Measurements from ENCODE around the gene FHOD3.
A peak's percentile ranks its signal among the peaks of the same experiment; 100 is the strongest.

The FHOD3 gene

DNA sequence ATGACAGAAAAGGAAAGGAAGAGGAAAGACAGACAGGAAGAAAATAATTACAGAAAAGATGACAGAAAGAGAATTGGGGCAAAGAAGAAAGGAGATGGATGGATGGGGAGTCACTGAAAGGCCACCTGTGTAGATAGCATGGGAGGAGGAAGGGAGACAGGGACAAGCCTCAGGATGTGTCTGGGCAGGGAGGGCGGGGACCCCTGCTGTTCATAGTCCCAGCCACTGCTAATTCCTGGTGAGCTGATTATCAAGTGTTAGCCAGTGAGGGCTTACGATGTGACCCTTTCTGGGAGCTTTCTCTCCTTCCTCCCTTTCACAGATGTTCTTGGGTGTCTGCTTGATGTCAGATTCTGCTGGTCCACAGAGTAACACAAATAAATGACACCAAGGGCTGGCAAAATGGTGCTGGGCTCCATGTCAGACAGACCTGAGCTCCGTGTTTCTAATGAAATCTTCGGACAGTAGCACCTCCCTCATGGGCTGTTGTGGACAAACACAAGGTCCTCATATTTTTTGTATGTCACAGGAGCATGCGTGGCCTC, 13.6 kb downstream of the FHOD3 start:
- TF ChIP-seq, protein P1, sequence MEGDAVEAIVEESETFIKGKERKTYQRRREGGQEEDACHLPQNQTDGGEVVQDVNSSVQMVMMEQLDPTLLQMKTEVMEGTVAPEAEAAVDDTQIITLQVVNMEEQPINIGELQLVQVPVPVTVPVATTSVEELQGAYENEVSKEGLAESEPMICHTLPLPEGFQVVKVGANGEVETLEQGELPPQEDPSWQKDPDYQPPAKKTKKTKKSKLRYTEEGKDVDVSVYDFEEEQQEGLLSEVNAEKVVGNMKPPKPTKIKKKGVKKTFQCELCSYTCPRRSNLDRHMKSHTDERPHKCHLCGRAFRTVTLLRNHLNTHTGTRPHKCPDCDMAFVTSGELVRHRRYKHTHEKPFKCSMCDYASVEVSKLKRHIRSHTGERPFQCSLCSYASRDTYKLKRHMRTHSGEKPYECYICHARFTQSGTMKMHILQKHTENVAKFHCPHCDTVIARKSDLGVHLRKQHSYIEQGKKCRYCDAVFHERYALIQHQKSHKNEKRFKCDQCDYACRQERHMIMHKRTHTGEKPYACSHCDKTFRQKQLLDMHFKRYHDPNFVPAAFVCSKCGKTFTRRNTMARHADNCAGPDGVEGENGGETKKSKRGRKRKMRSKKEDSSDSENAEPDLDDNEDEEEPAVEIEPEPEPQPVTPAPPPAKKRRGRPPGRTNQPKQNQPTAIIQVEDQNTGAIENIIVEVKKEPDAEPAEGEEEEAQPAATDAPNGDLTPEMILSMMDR (IDR thresholded peaks at IDR 0.05; ENCODE audit: low read depth, low read length) = no peak
- no peak overlapping the region for H3K4me3 ChIP-seq (ENCODE audit: low read depth, low read length)
- DNase-seq (ENCODE audit: low read depth) = no peak

- TF ChIP-seq, protein P1 (IDR thresholded peaks at IDR 0.05; ENCODE audit: low read depth, low read length) = no peak
- no peak for TF ChIP-seq POLR2A (IDR thresholded peaks at IDR 0.05; ENCODE audit: extremely low read depth, insufficient read length)
- no peak for TF ChIP-seq MYC (IDR thresholded peaks at IDR 0.05; ENCODE audit: low read depth, low read length)
- TF ChIP-seq, protein P2, sequence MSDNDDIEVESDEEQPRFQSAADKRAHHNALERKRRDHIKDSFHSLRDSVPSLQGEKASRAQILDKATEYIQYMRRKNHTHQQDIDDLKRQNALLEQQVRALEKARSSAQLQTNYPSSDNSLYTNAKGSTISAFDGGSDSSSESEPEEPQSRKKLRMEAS (IDR thresholded peaks at IDR 0.05; ENCODE audit: low read depth, low read length) = no peak
- no peak for DNase-seq (ENCODE audit: low read depth)
- no peak overlapping the region for H3K4me3 ChIP-seq (ENCODE audit: low read depth, low read length)
These were observed 15.4 kb downstream of the FHOD3 start for GRCh38 chr18:36312806-36313395.

DNA sequence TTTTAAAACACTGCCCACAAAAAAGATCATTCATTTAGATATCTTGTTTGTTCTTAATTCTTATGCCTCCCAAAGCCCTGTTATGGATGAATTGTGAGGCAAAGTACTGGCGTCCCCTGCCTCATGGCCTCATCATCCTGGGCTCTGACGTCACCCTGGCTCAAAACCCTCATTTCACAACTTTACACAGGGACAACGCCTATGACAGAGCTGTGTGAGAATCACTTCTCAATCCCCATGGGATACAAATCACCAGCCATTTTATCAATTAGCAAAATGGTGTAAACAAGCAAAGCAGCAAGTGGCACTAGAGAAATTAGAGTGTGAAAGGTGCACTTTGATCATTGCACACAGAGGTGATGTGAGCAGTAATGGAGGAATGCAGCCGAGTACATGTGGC, 16.6 kb downstream of the FHOD3 start:
- peak; percentile 16 for DNase-seq (ENCODE audit: low read depth)
- no peak overlapping the region for H3K4me3 ChIP-seq (ENCODE audit: low read depth, low read length)
- TF ChIP-seq, protein P2 (IDR thresholded peaks at IDR 0.05; ENCODE audit: low read depth, low read length) = no peak
- TF ChIP-seq POLR2A (IDR thresholded peaks at IDR 0.05; ENCODE audit: extremely low read depth, insufficient read length) = no peak
- TF ChIP-seq, protein P1 (IDR thresholded peaks at IDR 0.05; ENCODE audit: low read depth, low read length) = no peak
- TF ChIP-seq MYC (IDR thresholded peaks at IDR 0.05; ENCODE audit: low read depth, low read length) = no peak

DNA sequence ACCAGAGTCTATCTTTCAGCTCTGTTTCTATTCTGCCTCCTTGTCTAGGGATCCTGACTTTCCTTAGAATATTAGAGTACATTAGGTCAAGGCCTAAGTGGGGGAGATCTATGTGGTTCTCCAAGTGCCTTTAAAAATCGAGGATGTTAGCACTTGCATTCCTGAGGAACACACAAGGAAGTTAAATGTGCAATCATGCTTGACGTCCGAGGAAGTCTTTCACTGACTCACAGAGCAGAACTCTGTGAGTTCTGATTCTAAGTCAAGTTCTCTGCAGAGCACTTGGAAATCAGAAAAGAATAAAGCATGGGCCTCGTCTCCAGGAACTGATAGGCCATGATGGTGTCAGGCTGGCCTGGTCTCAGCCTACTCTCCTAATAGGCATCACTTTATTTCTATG, 17.2 kb downstream of the FHOD3 start:
- TF ChIP-seq POLR2A (IDR thresholded peaks at IDR 0.05; ENCODE audit: extremely low read depth, insufficient read length) (no peak), MYC (IDR thresholded peaks at IDR 0.05; ENCODE audit: low read depth, low read length) (no peak)
- TF ChIP-seq, protein P2 (IDR thresholded peaks at IDR 0.05; ENCODE audit: low read depth, low read length) = no peak
- TF ChIP-seq, protein P1 (IDR thresholded peaks at IDR 0.05; ENCODE audit: low read depth, low read length) = no peak
- DNase-seq (ENCODE audit: low read depth) = no peak
- no peak overlapping the region for H3K4me3 ChIP-seq (ENCODE audit: low read depth, low read length)

- H3K4me3 ChIP-seq (ENCODE audit: low read depth, low read length) = no peak overlapping the region
- no peak for DNase-seq (ENCODE audit: low read depth)
- TF ChIP-seq POLR2A (IDR thresholded peaks at IDR 0.05; ENCODE audit: extremely low read depth, insufficient read length) (no peak), MYC (IDR thresholded peaks at IDR 0.05; ENCODE audit: low read depth, low read length) (no peak)
- TF ChIP-seq, protein P1 (IDR thresholded peaks at IDR 0.05; ENCODE audit: low read depth, low read length) = no peak
- TF ChIP-seq, protein P2 (IDR thresholded peaks at IDR 0.05; ENCODE audit: low read depth, low read length) = no peak
These were observed 18.2 kb downstream of the FHOD3 start for GRCh38 chr18:36315736-36316135.

GRCh38 chr18:36316246-36316645, 18.7 kb downstream of the FHOD3 start:
- no peak overlapping the region for H3K4me3 ChIP-seq (ENCODE audit: low read depth, low read length)
- no peak for DNase-seq (ENCODE audit: low read depth)
- TF ChIP-seq, protein P1 (IDR thresholded peaks at IDR 0.05; ENCODE audit: low read depth, low read length) = no peak
- TF ChIP-seq, protein P2 (IDR thresholded peaks at IDR 0.05; ENCODE audit: low read depth, low read length) = no peak
- no peak for TF ChIP-seq POLR2A (IDR thresholded peaks at IDR 0.05; ENCODE audit: extremely low read depth, insufficient read length)
- no peak for TF ChIP-seq MYC (IDR thresholded peaks at IDR 0.05; ENCODE audit: low read depth, low read length)
